HTR-8/SVneo (cell line): Measurements from ENCODE around the gene CNTRL.
"Not testable (repeated sequence)": the region's sequence is repeated elsewhere in the genome, so short reads cannot be mapped to it uniquely, and the experiment has no call there.

Experiments used
- DNase-seq: peaks from one replicate; pipeline ENCODE4 v3.0.0; 2011; ENCODE audit warnings: low spot score, mixed read lengths; ENCODE audit not compliant: insufficient read length
- FAIRE-seq: peaks from 2 replicates; lab custom pipeline; 2011; peaks lifted over from hg19 to GRCh38; lab: Jason Lieb, UNC

Gene CNTRL

GRCh38 chr9:121067640-121068039 lies 7.1 kb upstream of the CNTRL start:
- no peak for DNase-seq
- FAIRE-seq, result no peak

DNA sequence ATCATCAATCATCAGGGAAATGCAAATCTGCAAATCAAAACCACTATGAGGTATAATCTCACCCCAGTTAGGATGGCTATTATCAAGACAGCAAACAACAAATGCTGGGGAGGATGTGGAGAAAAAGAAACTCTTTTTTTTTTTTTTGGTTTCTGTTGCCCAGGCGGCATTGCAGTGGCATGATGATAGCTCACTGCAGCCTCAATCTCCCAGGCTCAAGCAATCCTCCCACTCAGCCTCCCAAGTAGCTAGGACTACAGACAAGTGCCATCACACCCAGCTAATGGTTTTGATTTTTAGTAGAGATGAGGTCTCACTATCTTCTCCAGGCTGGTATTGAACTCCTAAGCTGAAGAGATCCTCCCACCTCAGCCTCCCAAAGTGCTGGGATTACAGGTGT lies 5.4 kb upstream of the CNTRL start:
- DNase-seq, result no peak
- FAIRE-seq, result no peak

DNA sequence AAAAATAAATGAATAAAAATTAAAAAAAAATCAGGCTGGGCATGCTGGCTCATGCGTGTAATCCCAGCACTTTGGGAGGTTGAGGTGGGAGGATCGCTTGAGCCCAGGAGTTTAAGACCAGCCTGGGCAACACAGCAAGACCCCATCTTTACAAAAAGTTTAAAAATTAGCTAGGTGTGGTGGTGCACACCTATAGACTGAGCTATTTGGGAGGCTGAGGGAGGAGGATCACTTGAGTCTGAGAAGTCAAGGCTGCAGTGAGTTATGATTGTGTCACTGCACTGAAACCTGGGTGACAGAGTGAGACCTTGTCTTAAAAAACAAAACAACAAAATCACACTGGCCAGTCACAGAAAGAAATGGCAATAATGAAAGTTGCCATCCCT lies 3.4 kb upstream of the CNTRL start:
- FAIRE-seq, result no peak
- no peak for DNase-seq

- DNase-seq, result no peak
- no peak for FAIRE-seq
These were observed 2.9 kb upstream of the CNTRL start for GRCh38 chr9:121071756-121072421.

GRCh38 chr9:121073038-121073437 lies 1.7 kb upstream of the CNTRL start:
- FAIRE-seq, result no peak

DNA sequence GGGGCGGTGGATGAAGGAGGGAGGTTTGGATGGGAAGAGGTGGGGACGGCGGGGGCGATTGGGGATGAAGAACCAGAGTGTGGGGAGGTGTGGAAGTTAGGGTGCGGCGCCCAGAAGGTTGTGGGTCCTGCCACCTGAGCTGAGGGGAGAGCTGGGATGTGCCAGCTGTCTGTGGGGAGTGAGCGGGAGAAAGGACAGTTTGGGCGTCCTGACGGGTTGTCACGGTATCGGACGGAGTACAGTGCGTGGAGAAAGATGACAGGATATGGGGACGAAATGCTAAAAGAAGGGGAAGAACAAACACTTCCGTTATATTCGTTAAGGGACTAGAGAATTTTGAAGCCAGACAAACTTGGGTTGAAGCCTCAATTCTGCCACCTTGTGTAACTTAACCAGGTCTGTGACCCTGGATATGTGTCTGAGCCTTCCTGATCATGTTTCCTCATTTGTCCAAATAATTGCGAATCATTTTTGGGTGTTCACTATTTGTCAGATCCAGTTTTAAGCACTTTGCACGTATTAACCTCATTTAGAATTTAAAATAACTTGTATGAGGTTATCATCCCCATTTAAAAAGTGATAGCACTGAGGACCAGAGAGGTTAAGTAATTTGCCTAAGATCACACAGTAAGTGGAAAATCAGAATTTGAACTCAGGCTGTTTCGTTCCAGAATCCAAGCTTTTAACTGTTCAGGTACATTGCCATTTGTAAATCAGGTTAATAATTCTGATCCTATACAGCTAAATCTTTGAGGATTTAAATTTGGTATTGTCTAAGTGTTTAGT lies 689 bp downstream of the CNTRL start:
- DNase-seq (no peak), FAIRE-seq (no peak)

More at GRCh38 chr9:121073038-121073437, 1.7 kb upstream of the CNTRL start:
- no peak for DNase-seq

DNA sequence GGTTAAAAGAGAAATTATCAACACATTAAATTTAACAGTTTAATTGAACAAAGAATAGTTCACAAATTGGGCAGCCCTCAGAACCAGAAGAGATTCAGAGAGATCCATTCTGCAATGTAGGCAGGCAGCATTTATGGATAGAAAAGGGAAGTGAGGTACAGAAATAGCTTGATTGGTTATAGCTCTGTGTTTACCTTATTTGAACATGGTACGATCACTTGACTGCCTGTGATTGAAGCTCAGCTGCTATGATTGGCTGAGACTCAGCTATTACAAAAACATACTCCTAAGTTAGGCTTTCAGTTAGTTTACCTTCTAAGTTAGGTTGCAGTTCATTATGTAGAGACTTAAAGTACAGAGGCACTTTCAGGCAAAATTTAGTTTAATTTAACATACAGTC lies 7.3 kb downstream of the CNTRL start:
- DNase-seq (no peak), FAIRE-seq (no peak)

GRCh38 chr9:121085661-121086060 lies 10.9 kb downstream of the CNTRL start:
- FAIRE-seq, result no peak

DNA sequence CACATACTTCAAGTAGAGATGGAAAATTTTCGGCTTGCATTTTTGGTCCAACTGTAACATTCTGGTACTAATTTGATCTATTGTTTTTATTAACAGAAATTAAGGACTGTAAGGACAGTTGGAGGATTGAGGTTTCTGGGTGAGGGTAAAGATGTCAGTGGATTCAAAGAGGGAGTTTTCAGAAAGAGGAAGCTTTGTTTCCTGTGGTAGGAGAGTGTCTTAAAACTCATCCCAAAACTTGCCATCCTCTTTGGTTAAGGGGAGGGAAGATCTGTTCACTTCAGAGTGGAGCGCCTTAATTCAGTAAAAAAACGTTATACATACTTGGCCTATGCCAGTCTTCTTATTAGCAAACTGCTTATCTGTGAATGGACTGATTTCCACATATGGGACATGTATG lies 13.8 kb downstream of the CNTRL start:
- FAIRE-seq, result no peak
- DNase-seq, result no peak

More at GRCh38 chr9:121085661-121086060, 10.9 kb downstream of the CNTRL start:
- DNase-seq, result no peak

DNA sequence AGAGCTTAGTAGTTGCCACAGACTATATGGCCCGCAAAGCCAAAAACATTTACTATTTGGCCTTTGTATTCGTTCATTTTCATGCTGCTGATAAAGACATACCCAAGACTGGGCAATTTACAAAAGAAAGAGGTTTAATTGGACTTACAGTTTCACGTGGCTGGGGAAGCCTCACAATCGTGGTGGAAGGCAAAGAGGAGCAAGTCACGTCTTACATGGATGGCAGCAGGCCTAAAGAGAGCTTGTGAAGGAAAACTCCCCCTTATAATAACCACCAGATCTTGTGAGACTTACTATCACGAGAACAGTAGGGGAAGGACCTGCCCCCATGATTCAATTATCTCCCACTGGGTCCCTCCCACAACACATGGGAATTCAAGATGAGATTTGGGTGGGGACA lies 16.0 kb downstream of the CNTRL start:
- FAIRE-seq, DNase-seq: not testable (repeated sequence)

DNA sequence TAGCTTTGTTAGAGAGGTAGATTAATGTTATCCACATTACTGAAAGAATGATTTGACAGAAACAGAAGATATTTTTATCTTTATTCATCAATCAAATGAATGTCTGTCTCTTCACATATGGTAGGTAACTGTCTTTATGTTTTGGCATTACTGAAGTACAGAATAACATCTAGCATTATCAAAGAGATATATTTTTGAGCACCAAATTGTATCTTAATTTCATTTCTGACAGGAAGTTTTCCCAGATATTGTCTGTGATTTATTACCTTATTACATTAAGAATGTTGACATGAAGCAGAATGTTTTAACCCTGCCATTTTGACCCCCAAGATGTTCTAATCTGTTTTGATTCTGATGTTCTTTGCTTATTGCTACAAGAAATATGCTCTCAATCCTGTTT lies 20.3 kb downstream of the CNTRL start:
- DNase-seq (no peak), FAIRE-seq (no peak)

DNA sequence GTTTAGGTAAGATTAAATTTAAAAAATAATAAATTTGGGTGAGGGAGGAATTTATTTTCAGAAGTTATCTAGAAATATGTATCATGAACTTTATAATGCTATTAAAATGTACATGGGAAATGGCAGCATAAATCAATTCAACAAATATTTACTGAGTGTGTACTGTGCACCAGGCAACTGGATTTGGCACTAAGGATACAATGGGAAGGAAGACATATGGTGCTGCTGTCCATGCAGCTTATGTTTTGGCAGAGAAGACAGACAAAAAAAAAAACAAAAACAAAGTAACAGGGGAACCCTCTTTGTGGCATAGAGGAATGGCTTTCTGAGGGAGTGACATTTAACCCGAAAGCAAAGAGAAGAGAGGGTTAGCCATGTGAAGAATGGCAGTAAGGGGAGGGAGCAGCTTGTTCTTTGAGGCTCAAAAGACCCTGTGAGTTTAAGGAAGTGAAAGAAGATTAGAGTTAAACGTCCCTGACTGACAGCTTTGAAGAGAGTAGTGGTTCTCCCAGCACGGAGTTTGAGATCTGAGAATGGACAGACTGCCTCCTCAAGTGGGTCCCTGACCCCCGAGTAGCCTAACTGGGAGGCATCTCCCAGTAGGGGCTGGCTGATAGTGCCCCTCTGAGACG lies 23.9 kb downstream of the CNTRL start:
- DNase-seq (no peak), FAIRE-seq (no peak)

DNA sequence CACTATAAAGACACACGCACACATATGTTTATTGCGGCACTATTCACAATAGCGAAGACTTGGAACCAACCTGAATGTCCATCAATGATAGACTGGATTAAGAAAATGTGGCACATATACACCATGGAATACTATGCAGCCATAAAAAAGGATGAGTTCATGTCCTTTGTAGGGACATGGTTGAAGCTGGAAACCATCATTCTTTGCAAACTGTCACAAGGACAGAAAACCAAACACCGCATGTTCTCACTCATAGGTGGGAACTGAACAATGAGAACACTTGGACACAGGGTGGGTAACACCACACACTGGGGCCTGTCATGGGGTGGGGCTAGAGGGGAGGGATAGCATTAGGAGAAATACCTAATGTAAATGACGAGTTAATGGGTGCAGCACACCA lies 29.3 kb downstream of the CNTRL start:
- DNase-seq, FAIRE-seq: not testable (repeated sequence)

DNA sequence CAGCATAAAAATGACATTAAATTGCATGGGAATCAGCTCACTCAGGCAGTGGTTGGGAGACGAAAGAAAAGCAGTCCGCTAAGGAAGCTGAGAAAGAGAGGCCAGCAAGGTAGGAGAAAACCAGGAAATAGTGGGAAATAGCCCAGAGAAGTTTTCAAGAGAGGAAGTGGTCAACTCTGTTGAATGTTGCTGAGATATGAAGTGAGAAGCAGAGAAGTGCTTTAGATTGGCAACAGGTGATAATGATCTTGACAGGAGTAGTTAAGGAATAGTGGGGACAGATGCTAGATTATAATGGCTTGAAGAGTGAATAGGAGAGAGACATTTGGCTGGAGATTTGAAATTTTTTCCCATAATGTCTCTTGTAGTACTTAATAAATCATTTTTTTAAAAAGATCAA lies 30.8 kb downstream of the CNTRL start:
- FAIRE-seq (no peak), DNase-seq (no peak)

DNA sequence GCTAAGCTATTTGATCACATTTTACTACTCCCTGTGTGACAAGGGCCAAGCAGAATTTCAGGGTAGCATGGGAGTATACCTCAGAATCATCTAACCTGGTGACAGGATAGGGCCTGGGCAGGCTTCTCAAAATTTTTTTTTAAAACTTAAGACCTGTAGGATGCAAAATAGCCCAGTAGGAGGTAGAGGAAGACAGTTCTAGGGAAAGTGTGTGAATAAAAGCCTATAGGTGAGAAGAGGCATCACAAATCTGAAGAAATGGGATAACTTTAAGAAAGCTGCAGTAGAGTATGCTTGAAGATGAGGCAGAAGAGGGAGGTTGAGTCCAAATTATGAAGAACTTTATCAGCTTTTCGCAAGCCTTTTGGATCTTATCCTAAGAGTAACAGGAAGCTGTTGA lies 32.3 kb downstream of the CNTRL start:
- FAIRE-seq (no peak), DNase-seq (no peak)

- FAIRE-seq, result no peak
These were observed 33.1 kb downstream of the CNTRL start for GRCh38 chr9:121107881-121108280.

GRCh38 chr9:121115466-121115865 lies 40.7 kb downstream of the CNTRL start:
- FAIRE-seq (no peak), DNase-seq (no peak)

More at GRCh38 chr9:121107881-121108280, 33.1 kb downstream of the CNTRL start:
- DNase-seq, result no peak

- FAIRE-seq, result no peak
- no peak for DNase-seq
These were observed 43.5 kb downstream of the CNTRL start for GRCh38 chr9:121118266-121118665.

GRCh38 chr9:121120386-121120785 lies 45.6 kb downstream of the CNTRL start:
- FAIRE-seq (no peak), DNase-seq (no peak)

GRCh38 chr9:121121582-121122087 lies 46.9 kb downstream of the CNTRL start:
- DNase-seq (peak; percentile 84), FAIRE-seq (no peak)
